Osteocyte (in vitro differentiated cells): ENCODE measurements around the gene BST1. TPM values are rescaled to one million over a fixed set of nuclear protein-coding genes. Genes with fewer than 3 reads are reported as not detected.

Experiments used
- DNase-seq: peaks from one replicate; pipeline ENCODE4 v3.0.0; 2021; ENCODE audit warnings: mixed read lengths; ENCODE audit not compliant: unreplicated experiment; ENCODE audit errors: extremely low spot score
- H3K27ac Mint-ChIP-seq: one replicate; pipeline ENCODE4 v1.8.0; 2021; ENCODE audit warnings: mild to moderate bottlenecking, mixed read lengths; ENCODE audit not compliant: unreplicated experiment
- H3K27me3 Mint-ChIP-seq: one replicate; pipeline ENCODE4 v1.8.0; 2021; ENCODE audit warnings: mixed read lengths; ENCODE audit not compliant: unreplicated experiment
- H3K36me3 Mint-ChIP-seq: one replicate; pipeline ENCODE4 v1.8.0; 2021; ENCODE audit warnings: mixed read lengths; ENCODE audit not compliant: unreplicated experiment
- H3K4me1 Mint-ChIP-seq: one replicate; pipeline ENCODE4 v1.8.0; 2021; ENCODE audit warnings: mixed read lengths; ENCODE audit not compliant: unreplicated experiment
- H3K4me3 Mint-ChIP-seq: one replicate; pipeline ENCODE4 v1.8.0; 2021; ENCODE audit warnings: mild to moderate bottlenecking, moderate library complexity, mixed read lengths; ENCODE audit not compliant: unreplicated experiment
- H3K9me3 Mint-ChIP-seq: one replicate; pipeline ENCODE4 v1.8.0; 2021; ENCODE audit warnings: mixed read lengths; ENCODE audit not compliant: unreplicated experiment
- total RNA-seq: library from RNA; stranded (reverse); gene quantifications from 2 replicates; pipeline ENCODE4 v1.2.1, GENCODE V29; 2021
- TF ChIP-seq, protein P1 (sequence below): fragments of 200-600 bp; sonication (generic); IDR thresholded peaks from 2 replicates; pipeline ENCODE4 v1.5.0; 2021; ENCODE audit warnings: antibody characterized with exemption, mild to moderate bottlenecking, moderate library complexity

The BST1 gene
- total RNA-seq, 1 donor from 2014 or later = 0.54 TPM

DNA sequence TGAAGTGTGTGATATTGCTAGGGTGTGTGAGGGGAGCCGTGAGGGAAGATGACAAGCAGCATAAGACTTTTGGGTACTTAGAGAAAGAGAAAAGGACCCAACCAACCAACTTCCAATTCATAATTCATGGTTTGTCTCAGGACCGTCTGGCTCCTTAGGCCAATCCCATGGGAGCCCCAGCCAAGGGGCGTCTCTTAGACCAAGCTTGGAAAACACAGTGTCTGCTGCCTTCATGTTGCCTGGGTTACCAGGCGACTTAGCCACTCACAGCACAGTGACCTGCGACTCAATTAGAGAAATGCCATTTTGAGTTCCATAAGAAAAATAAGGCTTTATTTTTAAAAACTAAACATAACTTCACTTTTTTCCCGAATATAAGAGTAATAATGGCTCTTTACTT, 32.7 kb downstream of the BST1 start:
- Mint-ChIP-seq H3K36me3 (no peaks in the 10 kb centered on the region), H3K9me3 (no peaks in the 10 kb centered on the region), H3K27ac (no peak overlapping the region), H3K27me3 (no peaks in the 10 kb centered on the region), H3K4me1 (no peaks in the 10 kb centered on the region), H3K4me3 (no peak overlapping the region)
- TF ChIP-seq, protein P1, sequence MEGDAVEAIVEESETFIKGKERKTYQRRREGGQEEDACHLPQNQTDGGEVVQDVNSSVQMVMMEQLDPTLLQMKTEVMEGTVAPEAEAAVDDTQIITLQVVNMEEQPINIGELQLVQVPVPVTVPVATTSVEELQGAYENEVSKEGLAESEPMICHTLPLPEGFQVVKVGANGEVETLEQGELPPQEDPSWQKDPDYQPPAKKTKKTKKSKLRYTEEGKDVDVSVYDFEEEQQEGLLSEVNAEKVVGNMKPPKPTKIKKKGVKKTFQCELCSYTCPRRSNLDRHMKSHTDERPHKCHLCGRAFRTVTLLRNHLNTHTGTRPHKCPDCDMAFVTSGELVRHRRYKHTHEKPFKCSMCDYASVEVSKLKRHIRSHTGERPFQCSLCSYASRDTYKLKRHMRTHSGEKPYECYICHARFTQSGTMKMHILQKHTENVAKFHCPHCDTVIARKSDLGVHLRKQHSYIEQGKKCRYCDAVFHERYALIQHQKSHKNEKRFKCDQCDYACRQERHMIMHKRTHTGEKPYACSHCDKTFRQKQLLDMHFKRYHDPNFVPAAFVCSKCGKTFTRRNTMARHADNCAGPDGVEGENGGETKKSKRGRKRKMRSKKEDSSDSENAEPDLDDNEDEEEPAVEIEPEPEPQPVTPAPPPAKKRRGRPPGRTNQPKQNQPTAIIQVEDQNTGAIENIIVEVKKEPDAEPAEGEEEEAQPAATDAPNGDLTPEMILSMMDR = no peak
- DNase-seq = no peak

DNA sequence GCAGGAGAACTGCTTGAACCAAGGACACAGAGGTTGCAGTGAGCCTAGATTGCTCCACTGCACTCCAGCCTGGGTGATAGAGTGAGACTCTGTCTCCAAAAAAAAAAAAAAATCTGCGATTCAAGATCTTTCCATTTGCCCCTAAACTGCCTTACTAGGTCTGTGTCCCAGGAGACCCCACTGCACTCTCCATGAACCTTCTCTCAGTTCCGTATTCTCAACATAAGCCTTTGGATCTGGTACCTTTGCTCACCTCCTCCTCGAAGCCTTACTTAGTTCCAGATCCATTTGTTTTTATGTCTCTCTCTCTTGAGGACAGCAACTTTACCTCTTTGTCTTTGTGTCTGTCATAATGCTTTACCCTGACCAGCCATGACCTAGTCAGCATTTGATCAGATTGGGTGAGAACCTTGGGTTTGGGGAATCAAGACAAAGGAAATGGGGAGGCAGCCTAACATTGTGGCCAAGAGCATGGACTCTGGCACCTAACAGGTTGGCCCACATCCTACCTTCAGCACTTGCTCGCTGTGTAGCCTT, 33.7 kb downstream of the BST1 start:
- no peaks in the 10 kb centered on the region for H3K27me3 Mint-ChIP-seq
- no peaks in the 10 kb centered on the region for H3K9me3 Mint-ChIP-seq
- H3K4me1 Mint-ChIP-seq = no peaks in the 10 kb centered on the region
- TF ChIP-seq, protein P1 = no peak
- H3K36me3 Mint-ChIP-seq = no peaks in the 10 kb centered on the region
- DNase-seq = no peak
- H3K27ac Mint-ChIP-seq = no peak overlapping the region
- no peak overlapping the region for H3K4me3 Mint-ChIP-seq

DNA sequence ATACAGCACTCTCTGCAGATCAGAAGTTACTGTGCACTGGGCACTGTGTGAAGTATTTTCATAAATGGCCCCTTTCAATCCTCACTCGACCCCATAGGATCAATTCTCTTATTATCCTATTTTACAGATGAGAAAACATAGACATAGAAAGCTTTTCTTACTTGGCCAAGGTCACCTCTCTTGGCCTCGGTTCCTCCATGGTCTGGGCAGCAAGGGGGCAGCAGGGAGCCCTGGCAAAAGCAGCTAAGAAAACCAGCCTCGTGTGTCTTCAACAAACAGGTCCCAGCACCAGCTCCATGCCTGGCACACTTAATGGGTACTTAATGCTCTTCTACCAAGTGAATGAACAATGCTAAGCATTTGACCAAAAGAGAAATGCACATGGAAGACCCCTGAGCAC, 34.4 kb downstream of the BST1 start:
- TF ChIP-seq, protein P1 = no peak
- Mint-ChIP-seq H3K4me3 (no peak overlapping the region), H3K9me3 (peaks cover 2% of the 10 kb centered on the region), H3K36me3 (no peaks in the 10 kb centered on the region), H3K4me1 (no peaks in the 10 kb centered on the region), H3K27me3 (no peaks in the 10 kb centered on the region), H3K27ac (no peak overlapping the region)
- DNase-seq = no peak

DNA sequence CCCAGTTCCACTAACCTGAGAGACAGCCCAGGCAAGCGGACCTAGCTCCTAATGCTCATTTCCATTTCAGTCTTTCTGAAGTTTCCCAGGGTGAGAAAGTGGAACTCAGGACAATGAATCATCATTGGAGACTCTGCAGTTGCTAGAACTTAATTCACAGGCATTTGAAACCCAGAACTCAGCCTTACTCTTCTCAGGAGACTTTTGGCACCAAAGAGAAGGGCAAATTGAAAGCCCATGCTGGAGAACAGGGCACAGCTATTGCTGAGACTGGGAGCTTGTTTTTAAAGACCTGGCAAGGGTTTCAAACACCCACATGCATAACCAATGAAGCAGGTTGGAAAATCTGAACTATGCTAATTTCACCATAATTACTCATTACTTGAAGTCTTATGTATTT, 36.0 kb downstream of the BST1 start:
- Mint-ChIP-seq H3K36me3 (no peaks in the 10 kb centered on the region), H3K4me1 (no peaks in the 10 kb centered on the region), H3K4me3 (no peak overlapping the region), H3K27me3 (no peaks in the 10 kb centered on the region), H3K27ac (no peak overlapping the region), H3K9me3 (peaks cover 4% of the 10 kb centered on the region)
- no peak for DNase-seq
- TF ChIP-seq, protein P1 = no peak

DNA sequence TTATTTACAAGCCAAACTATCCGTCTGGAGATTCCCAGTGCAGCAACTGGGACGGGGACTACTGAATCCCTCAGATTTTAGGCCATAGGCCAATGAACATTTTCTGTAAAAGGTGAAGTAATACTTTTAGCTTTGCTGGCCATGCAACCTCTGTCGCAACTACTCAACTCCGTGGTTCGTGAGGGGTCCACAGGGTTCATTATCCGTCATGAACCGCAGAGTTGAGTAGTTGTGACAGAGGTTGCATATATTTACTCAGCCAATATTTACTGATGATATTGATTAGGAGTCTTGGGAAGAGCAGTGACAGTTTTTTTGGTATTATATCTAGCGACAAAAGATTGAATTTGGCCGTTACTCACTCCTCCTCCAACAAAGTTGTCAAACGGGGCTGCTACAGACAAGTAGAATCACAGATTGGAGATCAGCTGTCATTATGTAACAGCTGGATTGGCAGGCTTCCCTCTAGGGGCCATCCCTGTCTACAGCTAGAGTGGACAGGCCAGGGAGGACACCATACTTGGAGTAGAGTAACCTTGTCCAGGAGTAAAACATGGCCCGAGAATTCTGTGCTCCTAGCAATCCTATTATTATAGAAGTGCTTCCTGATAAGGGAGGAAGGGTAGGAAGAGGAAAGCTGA, 38.0 kb downstream of the BST1 start:
- H3K27ac Mint-ChIP-seq = no peak overlapping the region
- no peaks in the 10 kb centered on the region for H3K4me1 Mint-ChIP-seq
- TF ChIP-seq, protein P1 = no peak
- H3K4me3 Mint-ChIP-seq = no peak overlapping the region
- H3K9me3 Mint-ChIP-seq = peaks cover 4% of the 10 kb centered on the region
- no peaks in the 10 kb centered on the region for H3K36me3 Mint-ChIP-seq
- DNase-seq = no peak
- no peaks in the 10 kb centered on the region for H3K27me3 Mint-ChIP-seq
